CD4-positive, alpha-beta T cell treated with Interleukin-17A for 4 hours (primary cell): Measurements from ENCODE around the gene GLIS1.
A peak's percentile ranks its signal among the peaks of the same experiment; 100 is the strongest.

Source experiments
- DNase-seq: peaks from one replicate; pipeline ENCODE4 v3.0.0-alpha.2; 2020; ENCODE audit warnings: mixed read lengths

Gene GLIS1

DNA sequence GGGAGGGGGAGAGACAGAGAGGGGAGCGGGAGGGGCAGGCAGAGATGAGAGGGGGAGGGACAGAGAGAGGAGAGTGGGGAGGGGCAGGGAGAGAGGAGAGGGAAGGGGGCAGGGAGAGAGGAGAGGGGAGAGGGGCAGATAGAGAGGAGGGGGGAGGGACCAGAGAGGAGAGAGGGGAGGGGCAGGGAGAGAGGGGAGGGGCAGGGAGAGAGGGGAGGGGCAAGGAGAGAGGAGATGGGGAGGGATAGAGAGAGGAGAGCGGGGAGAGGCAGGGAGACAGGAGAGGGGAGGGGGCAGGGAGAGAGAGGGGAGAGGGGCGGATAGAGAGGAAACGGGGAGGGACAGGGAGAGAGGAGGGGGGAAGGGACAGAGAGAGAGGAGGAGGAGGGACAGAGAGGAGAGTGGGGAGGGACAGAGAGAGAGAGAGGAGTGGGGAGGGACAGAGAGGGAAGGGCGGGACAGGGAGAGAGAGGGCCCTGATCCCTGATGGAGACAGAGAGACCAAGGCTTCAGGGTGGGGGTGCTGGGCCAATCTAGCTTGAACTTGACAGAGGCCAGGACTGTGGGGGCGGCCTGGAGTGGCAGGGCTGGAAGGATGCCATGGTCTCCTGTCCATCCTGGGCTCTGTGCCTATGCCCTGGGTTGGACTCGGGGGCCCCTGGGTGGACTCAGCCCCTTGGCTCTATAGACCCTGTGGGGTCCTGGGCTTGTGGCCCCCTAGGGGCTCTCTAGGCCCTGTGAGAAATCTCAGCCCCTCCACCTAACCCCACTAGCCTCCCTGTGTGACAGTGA, 236.1 kb downstream of the GLIS1 start:
- no peak for DNase-seq

GRCh38 chr1:53501065-53502005, 237.6 kb downstream of the GLIS1 start:
- DNase-seq = no peak

DNA sequence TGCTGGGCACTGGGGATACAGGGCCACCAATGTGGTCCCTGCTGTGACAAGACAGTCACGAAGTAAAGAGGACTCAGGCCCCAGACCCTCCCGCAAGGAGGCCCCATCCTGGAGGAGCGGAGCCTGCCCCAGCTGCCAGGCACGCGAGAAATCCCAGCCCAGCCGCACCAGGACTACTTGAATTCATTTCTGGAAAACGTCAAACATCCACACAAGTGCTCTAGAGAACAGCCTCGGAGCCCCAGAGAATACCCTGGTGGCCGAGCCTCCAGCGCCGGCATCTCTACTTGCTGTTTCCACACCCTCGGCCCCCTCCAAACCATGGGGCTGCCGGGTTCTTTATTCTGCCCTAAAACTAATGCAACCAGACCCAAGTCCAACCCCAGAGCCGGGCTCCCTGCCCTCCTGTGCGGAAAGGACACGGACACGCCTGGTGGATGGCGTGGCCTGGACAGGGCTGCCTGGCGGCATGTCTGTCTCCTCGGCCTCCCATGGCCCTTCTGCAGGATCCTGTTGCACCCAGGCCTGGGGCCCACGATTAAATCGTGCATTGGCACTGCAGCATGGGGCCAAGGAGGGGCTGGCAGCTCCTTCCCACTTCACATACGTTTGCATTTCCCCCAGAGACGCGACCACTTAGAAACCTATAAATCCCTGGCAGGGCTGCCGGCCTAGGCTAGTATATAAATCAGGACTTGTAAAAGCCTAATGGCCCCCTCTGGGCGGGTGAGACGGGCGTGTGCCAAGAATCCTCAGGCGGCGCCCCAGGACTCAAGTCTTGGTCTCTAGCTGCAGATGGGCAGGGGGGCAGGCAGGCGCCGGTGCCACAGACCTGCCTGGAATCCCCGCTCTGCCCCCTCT, 238.5 kb downstream of the GLIS1 start:
- no peak for DNase-seq

DNA sequence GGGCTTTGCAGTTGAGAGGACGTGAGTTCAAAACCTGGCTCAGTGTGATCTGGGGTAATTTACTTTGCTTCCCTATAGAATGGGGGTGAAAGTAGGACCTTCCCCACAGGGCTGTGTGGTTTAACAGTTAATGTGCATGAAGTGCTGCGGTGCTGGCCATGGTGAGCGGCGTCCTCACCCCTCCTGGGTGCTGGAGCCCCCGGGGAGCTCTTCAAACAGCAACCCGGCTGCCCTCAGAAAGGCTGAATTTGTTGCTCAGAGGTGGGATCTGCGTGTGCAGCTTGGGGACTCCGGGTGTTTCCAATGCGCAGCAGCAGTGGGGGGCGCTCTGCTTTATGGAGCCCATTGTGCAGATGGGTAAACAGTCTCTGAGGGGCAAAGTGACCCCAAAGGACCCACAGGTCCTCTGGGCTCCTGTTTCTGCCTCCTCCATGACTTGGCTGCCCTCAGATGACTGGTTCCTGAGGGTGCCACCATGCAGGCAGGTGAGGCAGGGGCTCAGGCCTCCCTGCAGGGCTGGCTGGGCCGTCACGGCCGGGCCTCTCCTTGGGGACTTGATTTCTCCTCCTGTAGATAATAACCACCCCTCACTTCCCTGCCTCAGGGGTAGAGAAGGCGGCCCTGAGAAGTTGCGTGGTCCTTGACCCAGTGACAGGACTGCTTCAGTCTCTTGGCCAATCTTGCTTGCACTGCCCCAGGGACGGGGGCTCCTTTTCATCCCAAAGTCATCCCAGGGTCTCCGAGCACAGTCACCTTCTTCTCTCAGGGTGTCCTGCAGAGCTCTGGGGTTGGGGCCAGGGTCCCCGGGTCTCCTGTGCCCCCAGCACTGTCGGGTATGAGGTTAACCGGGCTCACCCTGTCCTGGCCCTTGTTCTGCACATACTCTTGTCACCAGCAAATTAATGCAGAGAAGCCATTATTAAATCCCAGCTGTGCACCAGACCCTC, 239.4 kb downstream of the GLIS1 start:
- DNase-seq = no peak

- DNase-seq = no peak
Measured at GRCh38 chr1:53498555-53499131, 240.3 kb downstream of the GLIS1 start.

- DNase-seq = no peak
Measured at GRCh38 chr1:53495633-53496345, 243.2 kb downstream of the GLIS1 start.

- no peak for DNase-seq
Measured at GRCh38 chr1:53490351-53490750, 248.6 kb downstream of the GLIS1 start.

DNA sequence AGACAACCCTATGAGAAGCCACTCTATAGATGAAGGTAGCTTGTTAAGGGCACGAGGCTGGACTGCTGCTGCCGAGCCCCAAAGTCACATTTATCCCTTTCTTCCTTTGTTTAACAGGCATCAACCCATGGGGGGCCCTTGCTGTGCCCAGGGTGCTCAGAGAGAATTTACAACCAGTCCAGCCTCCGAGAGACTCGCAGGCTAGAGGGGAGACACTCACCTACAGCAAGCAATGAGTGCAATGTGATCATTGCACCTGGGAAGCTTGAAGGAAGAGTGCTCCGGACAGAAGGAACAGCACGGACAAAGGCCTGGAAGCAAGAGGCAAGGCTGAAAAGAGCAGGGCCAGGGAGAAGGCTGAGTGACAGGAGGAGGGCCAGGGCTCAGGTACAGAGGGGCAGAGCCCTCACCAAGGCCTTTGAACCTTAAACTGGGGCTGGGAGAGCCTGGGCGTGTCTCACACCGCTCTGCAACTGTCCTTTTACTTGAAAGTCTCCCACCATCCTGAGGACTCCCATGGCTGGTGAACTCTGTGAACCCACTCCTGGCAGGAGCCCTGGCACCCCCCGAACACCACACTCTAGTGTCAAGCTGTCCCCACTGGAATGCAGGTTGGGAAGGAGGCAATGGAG, 252.5 kb downstream of the GLIS1 start:
- no peak for DNase-seq

DNA sequence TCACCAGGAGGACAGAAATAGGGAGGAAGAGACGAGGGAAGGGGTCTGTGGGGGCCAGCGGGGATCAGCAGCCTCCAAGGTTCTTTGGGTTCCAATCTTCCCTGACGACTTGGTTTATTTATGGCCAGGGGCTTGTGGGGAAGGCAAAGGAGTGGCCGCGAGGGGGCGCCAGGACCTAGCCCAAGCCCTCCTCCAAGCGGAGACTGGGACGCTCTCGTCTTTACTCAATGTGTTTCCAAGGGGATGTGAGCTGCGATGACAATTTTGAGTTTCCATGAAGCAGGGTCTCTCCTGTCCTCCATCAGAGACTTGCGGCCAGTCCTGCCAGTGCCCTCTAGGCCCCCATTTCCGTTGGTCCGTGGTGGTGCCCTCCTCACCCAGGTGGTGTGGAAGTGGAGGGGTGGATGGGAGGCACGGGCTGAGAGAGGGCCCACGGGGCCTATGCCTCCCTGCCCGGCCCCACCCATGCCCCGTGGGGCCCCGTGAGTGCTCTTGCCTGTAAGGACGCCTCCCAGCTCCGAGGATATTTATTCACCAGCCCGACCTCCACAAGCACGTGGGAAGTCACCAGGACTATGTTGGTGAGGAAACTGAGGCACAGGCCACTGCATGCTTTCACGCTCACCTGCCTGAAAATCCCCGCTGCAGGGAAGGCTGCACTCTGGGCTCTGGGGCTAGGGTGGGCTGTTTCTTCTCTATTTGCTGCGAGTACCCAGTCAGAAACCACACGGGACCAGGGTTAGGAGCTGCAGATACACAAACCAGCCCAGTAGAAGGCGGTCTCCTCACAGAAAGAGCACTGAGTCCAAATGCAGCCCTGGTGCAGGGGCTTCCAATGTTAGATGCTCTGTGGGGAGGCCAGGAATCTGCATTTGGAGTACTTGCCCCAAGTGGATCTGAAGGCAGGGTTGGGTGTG, 253.2 kb downstream of the GLIS1 start:
- peak; percentile 69 for DNase-seq

DNA sequence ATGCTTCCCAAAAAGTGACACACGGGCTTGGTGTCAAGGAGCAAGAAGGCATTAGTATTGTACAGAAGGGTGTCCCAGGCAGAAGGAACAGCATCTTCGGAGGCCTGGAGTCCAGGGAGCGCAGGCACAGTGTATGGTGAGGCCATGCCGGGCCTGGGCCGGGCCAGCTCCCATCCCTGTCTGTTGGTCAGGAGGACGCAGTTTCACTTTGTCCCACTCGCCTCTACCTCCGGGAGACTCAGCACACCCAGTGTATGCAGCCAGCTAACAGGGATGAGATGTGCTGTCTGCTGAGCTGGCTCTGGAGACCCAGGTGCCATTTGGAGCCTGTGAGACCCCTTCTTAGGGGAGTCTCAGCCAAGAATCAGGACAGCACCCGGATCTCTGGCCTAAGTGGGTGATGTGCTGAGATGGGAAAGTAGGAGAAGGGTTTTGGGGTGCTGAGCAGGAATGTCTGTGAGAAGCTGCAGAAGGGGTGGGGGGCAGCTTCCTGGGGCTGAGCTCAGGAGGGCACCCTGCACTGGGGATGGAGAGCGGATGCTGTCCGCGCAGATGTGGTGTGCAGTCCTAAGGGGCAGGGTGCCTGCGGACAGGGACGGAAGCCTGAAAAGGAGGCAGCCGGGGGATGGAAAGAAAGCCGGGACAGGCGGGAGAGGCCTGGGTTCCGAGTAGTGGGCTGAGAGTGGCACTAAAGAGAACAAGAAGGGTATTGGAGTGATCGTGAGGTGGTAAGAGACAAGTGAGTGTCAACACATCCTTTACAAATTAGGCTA, 254.1 kb downstream of the GLIS1 start:
- no peak for DNase-seq

GRCh38 chr1:53483656-53484055, 255.3 kb downstream of the GLIS1 start:
- DNase-seq = no peak

DNA sequence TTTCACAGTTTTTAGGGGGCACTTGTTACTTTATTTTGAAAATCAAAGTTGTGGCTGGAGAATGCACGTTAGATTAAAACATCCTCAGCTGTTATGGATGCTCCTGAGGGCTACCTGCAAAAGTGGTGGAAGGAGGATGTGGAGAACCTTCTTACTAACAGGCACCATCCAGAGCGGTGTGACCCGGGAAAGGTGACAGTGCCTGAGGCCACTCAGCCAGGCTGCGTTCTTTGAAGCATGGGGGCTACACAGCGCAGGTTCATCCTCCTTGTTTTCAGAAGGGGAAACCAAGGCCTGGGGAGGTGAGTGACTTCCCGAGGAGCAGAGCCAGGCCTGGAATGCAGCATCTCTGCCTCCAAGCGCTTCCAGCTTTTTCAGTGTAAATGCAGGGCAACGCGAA, 255.8 kb downstream of the GLIS1 start:
- no peak for DNase-seq

- no peak for DNase-seq
Measured at GRCh38 chr1:53482441-53483153, 256.4 kb downstream of the GLIS1 start.

DNA sequence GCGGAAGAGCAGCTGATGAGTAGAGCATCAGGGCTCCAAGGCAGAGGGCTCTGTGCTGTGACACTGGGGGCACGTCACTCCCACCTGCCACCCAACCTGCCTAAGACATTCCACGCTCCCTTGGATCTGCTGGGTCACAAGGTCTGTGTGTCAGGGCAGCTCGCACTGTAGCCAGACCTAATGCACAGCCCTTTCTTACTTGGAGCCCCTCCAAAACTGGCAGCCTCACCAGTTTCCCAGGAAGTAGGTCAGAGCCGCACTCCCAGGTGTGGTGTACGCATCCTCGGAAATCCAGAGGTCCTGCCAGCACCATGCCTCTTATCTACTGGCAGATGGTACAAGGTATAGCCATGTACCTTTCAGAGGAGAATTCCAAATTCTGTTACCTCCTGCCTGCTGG, 257.5 kb downstream of the GLIS1 start:
- DNase-seq = no peak

GRCh38 chr1:53480678-53481077, 258.3 kb downstream of the GLIS1 start:
- no peak for DNase-seq

GRCh38 chr1:53478502-53478818, 260.5 kb downstream of the GLIS1 start:
- DNase-seq = no peak

DNA sequence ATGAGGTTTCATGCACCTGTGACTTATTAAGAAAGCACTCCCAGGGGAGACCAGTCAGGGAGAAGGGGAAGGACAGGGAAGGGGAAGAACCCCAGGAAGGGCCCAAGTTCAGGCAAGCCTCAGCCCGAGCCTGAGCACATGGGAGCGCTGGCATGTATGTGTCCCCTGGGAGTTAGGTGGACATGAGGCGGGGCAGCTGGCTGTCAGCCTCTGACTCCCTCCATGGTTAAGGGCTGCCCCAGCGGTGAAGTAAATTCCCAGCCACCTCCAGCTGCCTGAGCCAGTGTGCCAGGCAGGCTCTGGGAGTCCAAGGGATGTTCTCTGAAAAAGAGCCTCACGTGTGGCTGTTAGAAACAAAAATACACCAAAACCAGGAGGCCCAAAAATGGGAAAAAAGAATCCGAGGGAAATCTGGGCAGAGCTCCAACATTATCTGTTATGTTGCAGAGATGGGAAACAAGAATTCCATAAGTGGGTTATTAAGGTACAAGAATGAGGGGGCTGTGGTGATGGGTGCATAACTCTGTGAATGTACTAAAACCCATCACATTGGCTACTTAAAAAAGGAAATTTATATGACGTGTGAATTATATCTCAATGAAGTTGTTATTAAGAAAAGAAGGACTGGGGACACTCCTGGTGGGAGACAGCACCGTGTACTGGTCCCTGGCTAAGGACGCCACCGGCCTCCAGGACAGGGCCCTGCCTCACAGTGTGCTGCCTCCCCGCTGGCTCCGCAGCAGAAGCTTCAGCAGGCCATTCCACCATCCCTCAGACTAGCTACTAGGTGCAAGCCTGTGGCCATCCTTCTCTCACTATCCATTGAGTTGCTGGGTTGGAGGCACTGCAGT, 261.1 kb downstream of the GLIS1 start:
- no peak for DNase-seq
